Immature natural killer cell (primary cell): ENCODE measurements around the gene KIRREL1. TPM values are rescaled to one million over a fixed set of nuclear protein-coding genes. Genes with fewer than 3 reads are reported as not detected.
A peak's percentile ranks its signal among the peaks of the same experiment; 100 is the strongest.

ENCODE experiments used
- DNase-seq, 3 donors: peaks; one replicate each; pipeline ENCODE4 v3.0.0; 2022; ENCODE audit warnings: mixed read lengths in 1 of 3
- H3K27ac Mint-ChIP-seq, 6 donors: one replicate each; pipeline ENCODE4 v1.8.0; 2020; ENCODE audit warnings: mixed read lengths in 6 of 6, mild to moderate bottlenecking in 5 of 6, inconsistent platforms in 4 of 6, moderate library complexity in 3 of 6
- H3K27me3 Mint-ChIP-seq, 3 donors: one replicate each; pipeline ENCODE4 v1.8.0; 2020 to 2021; ENCODE audit warnings: low read depth in 3 of 3, mild to moderate bottlenecking in 3 of 3, mixed read lengths in 3 of 3, moderate library complexity in 3 of 3, inconsistent platforms in 1 of 3
- H3K36me3 Mint-ChIP-seq, 3 donors: one replicate each; pipeline ENCODE4 v1.8.0; 2020; ENCODE audit warnings: mixed read lengths in 3 of 3, inconsistent platforms in 2 of 3, mild to moderate bottlenecking in 2 of 3
- H3K4me1 Mint-ChIP-seq, 2 donors: one replicate each; pipeline ENCODE4 v1.8.0; 2020; ENCODE audit warnings: inconsistent platforms in 2 of 2, mild to moderate bottlenecking in 2 of 2, mixed read lengths in 2 of 2, moderate library complexity in 1 of 2
- H3K4me3 Mint-ChIP-seq, 5 donors: one replicate each; pipeline ENCODE4 v1.8.0; 2020; ENCODE audit warnings: mild to moderate bottlenecking in 5 of 5, mixed read lengths in 5 of 5, inconsistent platforms in 3 of 5, moderate library complexity in 3 of 5
- H3K9me3 Mint-ChIP-seq, 6 donors: one replicate each; pipeline ENCODE4 v1.8.0; 2020; ENCODE audit warnings: mild to moderate bottlenecking in 6 of 6, mixed read lengths in 6 of 6, inconsistent platforms in 4 of 6, moderate library complexity in 3 of 6
- polyA plus RNA-seq, 3 donors: library from polyadenylated mRNA; unstranded; fragments of 300-500 nt; fragmentation: Illumina TruSeq; gene quantifications; one replicate each; pipeline ENCODE4 v1.2.3, GENCODE V29; 2021

KIRREL1 gene
- polyA plus RNA-seq, 3 donors from 2014 or later: not detected

GRCh38 chr1:157963713-157964112 lies 29.7 kb upstream of the KIRREL1 start:
- H3K4me3 Mint-ChIP-seq: no peak overlapping the region
- H3K4me1 Mint-ChIP-seq: no peaks in the 10 kb centered on the region
- no peaks in the 10 kb centered on the region for H3K9me3 Mint-ChIP-seq
- DNase-seq: peak; percentile 23 to 35 (median 29)
- no peaks in the 10 kb centered on the region for H3K36me3 Mint-ChIP-seq
- H3K27ac Mint-ChIP-seq: no peak overlapping the region
- peaks cover 2 to 14% (median 2%) of the 10 kb centered on the region in 3 donors for H3K27me3 Mint-ChIP-seq

- no peaks in the 10 kb centered on the region for H3K36me3 Mint-ChIP-seq
- DNase-seq: no peak
- H3K9me3 Mint-ChIP-seq: no peaks in the 10 kb centered on the region
- H3K4me1 Mint-ChIP-seq: peaks cover 0 to 4% of the 10 kb centered on the region in 2 donors
- H3K27me3 Mint-ChIP-seq: peaks cover 2 to 7% (median 2%) of the 10 kb centered on the region in 3 donors
- H3K4me3 Mint-ChIP-seq: no peak overlapping the region
- H3K27ac Mint-ChIP-seq: no peak overlapping the region
Observed at GRCh38 chr1:157965584-157965983, 27.9 kb upstream of the KIRREL1 start.

GRCh38 chr1:157966031-157966537 lies 27.4 kb upstream of the KIRREL1 start:
- H3K9me3 Mint-ChIP-seq: no peaks in the 10 kb centered on the region
- peaks cover 2 to 8% of the 10 kb centered on the region in 2 donors for H3K4me1 Mint-ChIP-seq
- H3K36me3 Mint-ChIP-seq: no peaks in the 10 kb centered on the region
- peaks cover 2 to 3% (median 2%) of the 10 kb centered on the region in 3 donors for H3K27me3 Mint-ChIP-seq
- H3K4me3 Mint-ChIP-seq: no peak overlapping the region
- no peak for DNase-seq
- no peak overlapping the region for H3K27ac Mint-ChIP-seq

DNA sequence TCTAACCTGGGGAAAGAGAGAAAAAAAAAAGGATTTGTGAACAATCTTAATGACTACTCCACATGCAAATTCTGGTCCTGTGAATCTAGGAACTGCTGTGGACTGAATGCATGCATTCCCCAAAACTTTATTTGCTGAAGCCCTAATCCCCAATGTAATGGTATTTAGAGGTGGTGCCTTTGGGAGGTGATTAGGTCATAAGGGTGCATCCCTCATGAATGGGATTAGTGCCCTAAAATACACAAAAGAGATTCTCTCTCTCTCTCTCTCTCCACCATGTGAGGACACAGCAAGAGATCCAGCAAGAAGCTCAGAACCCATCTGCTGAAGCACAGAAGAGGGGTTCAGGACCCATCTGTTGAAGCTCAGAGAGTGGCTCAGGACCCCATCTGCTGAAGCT lies 26.2 kb upstream of the KIRREL1 start:
- Mint-ChIP-seq H3K4me1 (peaks cover 6 to 19% of the 10 kb centered on the region in 2 donors), H3K27ac (no peak overlapping the region), H3K9me3 (no peaks in the 10 kb centered on the region)

DNA sequence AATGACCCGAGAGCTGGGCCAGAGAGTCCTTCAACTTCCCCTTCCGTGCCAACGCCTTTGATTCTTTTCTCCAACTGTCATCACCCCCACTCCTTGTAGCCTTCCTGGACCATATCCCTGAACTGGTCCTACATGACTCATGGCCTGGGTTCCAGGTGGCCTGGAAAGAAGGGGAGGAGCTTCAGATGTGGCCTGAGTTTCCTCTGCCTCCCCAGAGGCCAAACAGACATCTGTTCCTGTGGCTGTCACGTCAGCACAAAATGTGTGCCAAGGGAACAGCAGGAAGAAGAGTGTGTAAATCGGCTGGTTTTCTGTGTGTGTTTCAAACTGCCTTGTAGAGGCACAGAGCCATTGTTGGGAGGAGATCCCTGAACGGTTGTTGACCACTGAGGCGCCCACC lies 24.9 kb upstream of the KIRREL1 start:
- H3K27me3 Mint-ChIP-seq: peaks cover 2 to 5% (median 4%) of the 10 kb centered on the region in 3 donors
- H3K4me1 Mint-ChIP-seq: peaks cover 6 to 22% of the 10 kb centered on the region in 2 donors
- no peaks in the 10 kb centered on the region for H3K9me3 Mint-ChIP-seq
- H3K36me3 Mint-ChIP-seq: no peaks in the 10 kb centered on the region
- no peak overlapping the region for H3K4me3 Mint-ChIP-seq
- H3K27ac Mint-ChIP-seq: no peak overlapping the region
- no peak for DNase-seq

More for the DNA sequence above, 26.2 kb upstream of the KIRREL1 start:
- no peak overlapping the region for H3K4me3 Mint-ChIP-seq
- DNase-seq: no peak
- H3K36me3 Mint-ChIP-seq: no peaks in the 10 kb centered on the region
- peaks cover 2 to 3% (median 2%) of the 10 kb centered on the region in 3 donors for H3K27me3 Mint-ChIP-seq

- no peaks in the 10 kb centered on the region for H3K9me3 Mint-ChIP-seq
- H3K4me1 Mint-ChIP-seq: peaks cover 6 to 22% of the 10 kb centered on the region in 2 donors
- no peak for DNase-seq
- H3K4me3 Mint-ChIP-seq: no peak overlapping the region
- no peak overlapping the region for H3K27ac Mint-ChIP-seq
- no peaks in the 10 kb centered on the region for H3K36me3 Mint-ChIP-seq
- peaks cover under 1 to 10% (median 4%) of the 10 kb centered on the region in 3 donors for H3K27me3 Mint-ChIP-seq
Observed at GRCh38 chr1:157968946-157969345, 24.5 kb upstream of the KIRREL1 start.

DNA sequence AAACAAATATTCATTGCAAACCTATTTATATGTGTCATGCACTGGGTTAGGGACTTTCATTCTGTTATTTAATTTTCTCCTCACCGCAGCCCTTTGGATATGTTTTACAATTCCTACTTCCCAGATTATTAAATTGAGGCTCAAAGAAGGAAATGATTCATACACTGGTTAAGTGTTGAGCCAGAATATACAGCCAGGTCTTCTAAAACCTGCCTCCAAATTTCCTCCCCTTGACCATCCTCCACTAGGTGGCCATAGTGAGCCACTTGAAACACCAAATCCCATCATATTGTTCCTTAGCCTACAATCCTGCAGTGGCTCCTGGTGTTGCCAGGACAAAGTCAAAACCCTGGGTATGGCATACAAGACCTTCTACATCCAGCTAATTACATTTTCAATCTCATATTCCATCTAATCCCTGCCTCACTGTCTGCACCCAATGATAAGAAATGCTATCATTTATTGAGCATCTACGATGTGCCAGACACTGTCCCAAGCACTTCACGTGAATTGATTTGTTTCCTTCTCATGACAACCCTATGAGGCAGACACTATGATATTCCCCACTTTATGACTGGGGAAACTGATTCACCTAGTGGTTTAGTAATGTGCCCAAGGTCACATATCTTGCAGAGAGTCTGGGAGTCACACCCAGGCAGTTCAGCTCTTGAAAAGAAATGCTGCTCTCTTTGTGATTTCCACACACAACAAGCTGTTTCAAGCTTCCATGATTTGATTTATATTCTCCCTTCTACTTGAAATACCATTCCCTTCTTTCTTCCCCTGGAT lies 23.6 kb upstream of the KIRREL1 start:
- no peaks in the 10 kb centered on the region for H3K9me3 Mint-ChIP-seq
- H3K4me1 Mint-ChIP-seq: peaks cover 6 to 22% of the 10 kb centered on the region in 2 donors
- peaks cover 4 to 12% (median 4%) of the 10 kb centered on the region in 3 donors for H3K27me3 Mint-ChIP-seq
- H3K27ac Mint-ChIP-seq: no peak overlapping the region
- H3K36me3 Mint-ChIP-seq: no peaks in the 10 kb centered on the region
- H3K4me3 Mint-ChIP-seq: no peak overlapping the region
- DNase-seq: no peak

DNA sequence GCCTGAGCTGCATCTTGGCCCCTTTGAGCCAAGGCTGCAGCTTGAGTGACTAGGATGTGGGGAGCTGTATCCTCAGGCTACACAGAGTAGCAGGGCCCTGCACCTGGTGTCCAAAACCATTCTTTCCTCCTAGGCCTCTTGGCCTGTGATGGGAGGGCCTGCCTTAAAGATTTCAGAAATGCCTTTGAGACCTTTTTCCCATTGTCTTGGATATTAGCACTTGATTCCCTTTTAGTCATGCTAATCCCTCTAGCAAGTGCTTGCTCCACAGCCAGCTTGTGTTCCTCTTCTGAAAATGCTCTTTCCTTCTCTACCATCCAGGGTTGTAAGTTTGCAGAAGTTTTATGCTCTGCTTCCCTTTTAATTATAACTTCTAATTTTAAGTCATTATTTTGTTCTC lies 21.7 kb upstream of the KIRREL1 start:
- no peaks in the 10 kb centered on the region for H3K9me3 Mint-ChIP-seq
- H3K27ac Mint-ChIP-seq: no peak overlapping the region
- peaks cover 6 to 22% of the 10 kb centered on the region in 2 donors for H3K4me1 Mint-ChIP-seq
- no peaks in the 10 kb centered on the region for H3K36me3 Mint-ChIP-seq
- DNase-seq: no peak
- peaks cover 4 to 13% (median 4%) of the 10 kb centered on the region in 3 donors for H3K27me3 Mint-ChIP-seq
- no peak overlapping the region for H3K4me3 Mint-ChIP-seq

- DNase-seq: no peak
- Mint-ChIP-seq H3K36me3 (peaks cover 0 to 3% (median 0%) of the 10 kb centered on the region in 3 donors), H3K27ac (no peak overlapping the region), H3K4me1 (peaks cover 6 to 20% of the 10 kb centered on the region in 2 donors), H3K9me3 (no peaks in the 10 kb centered on the region), H3K27me3 (peaks cover 4 to 13% (median 5%) of the 10 kb centered on the region in 3 donors), H3K4me3 (no peak overlapping the region)
Observed at GRCh38 chr1:157975228-157975950, 18.1 kb upstream of the KIRREL1 start.

- DNase-seq: no peak
- H3K9me3 Mint-ChIP-seq: no peaks in the 10 kb centered on the region
- H3K27me3 Mint-ChIP-seq: peaks cover 4 to 17% (median 5%) of the 10 kb centered on the region in 3 donors
- H3K4me3 Mint-ChIP-seq: no peak overlapping the region
- H3K4me1 Mint-ChIP-seq: peaks cover 0 to 6% of the 10 kb centered on the region in 2 donors
- peaks cover 0 to 3% (median 0%) of the 10 kb centered on the region in 3 donors for H3K36me3 Mint-ChIP-seq
- no peak overlapping the region for H3K27ac Mint-ChIP-seq
Observed at GRCh38 chr1:157976888-157977287, 16.6 kb upstream of the KIRREL1 start.

- Mint-ChIP-seq H3K4me3 (no peak overlapping the region), H3K36me3 (peaks cover 0 to 3% (median 0%) of the 10 kb centered on the region in 3 donors), H3K9me3 (no peaks in the 10 kb centered on the region), H3K27ac (no peak overlapping the region), H3K27me3 (peaks cover 3 to 12% (median 5%) of the 10 kb centered on the region in 3 donors), H3K4me1 (no peaks in the 10 kb centered on the region)
- no peak for DNase-seq
Observed at GRCh38 chr1:157978586-157979403, 14.7 kb upstream of the KIRREL1 start.

DNA sequence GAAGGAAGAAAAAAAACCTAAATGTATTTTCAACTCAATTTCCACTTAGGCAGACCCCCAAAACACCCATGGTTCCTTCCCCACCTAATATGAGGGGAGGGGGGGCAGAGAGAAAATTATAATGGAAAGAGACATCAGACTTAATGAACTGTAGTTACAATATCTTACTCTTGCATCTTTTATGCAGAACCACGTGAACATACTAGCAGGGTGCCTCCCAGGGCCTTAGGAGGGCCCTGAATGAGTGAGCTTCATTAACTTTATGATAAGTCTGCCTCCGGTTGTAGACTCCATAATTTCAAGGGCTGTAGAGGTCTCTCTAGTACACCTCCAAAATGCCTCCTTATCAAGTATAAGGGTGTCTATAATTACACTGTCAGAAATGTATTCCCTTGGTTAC lies 11.3 kb upstream of the KIRREL1 start:
- Mint-ChIP-seq H3K36me3 (peaks cover 0 to 3% (median 0%) of the 10 kb centered on the region in 3 donors), H3K27ac (no peak overlapping the region), H3K4me1 (no peaks in the 10 kb centered on the region), H3K9me3 (peaks cover 0 to 2% (median 0%) of the 10 kb centered on the region in 6 donors), H3K4me3 (no peak overlapping the region), H3K27me3 (peaks cover 3 to 6% (median 4%) of the 10 kb centered on the region in 3 donors)
- DNase-seq: no peak

- H3K27me3 Mint-ChIP-seq: peaks cover 3 to 6% (median 3%) of the 10 kb centered on the region in 3 donors
- no peak overlapping the region for H3K4me3 Mint-ChIP-seq
- no peak for DNase-seq
- no peaks in the 10 kb centered on the region for H3K4me1 Mint-ChIP-seq
- peaks cover 0 to 2% (median 0%) of the 10 kb centered on the region in 6 donors for H3K9me3 Mint-ChIP-seq
- no peak overlapping the region for H3K27ac Mint-ChIP-seq
- no peaks in the 10 kb centered on the region for H3K36me3 Mint-ChIP-seq
Observed at GRCh38 chr1:157983787-157984186, 9.7 kb upstream of the KIRREL1 start.
